ENCODE results near the gene RIPOR3.
"Not testable (repeated sequence)": the region's sequence is repeated elsewhere in the genome, so short reads cannot be mapped to it uniquely, and the experiment has no call there.

The RIPOR3 gene

GRCh38 chr20:50628853-50629669 lies 62.3 kb downstream of the RIPOR3 start:
- no peak for DNase-seq

GRCh38 chr20:50628332-50628731 lies 63.0 kb downstream of the RIPOR3 start:
- no peak for DNase-seq

- no peak for DNase-seq
Measured at GRCh38 chr20:50627747-50628146, 63.6 kb downstream of the RIPOR3 start.

- DNase-seq: no peak
Measured at GRCh38 chr20:50625986-50626677, 65.2 kb downstream of the RIPOR3 start.

- no peak for DNase-seq
Measured at GRCh38 chr20:50624351-50625016, 66.9 kb downstream of the RIPOR3 start.

- no peak for DNase-seq
Measured at GRCh38 chr20:50621068-50621665, 70.2 kb downstream of the RIPOR3 start.

GRCh38 chr20:50620459-50620858 lies 70.9 kb downstream of the RIPOR3 start:
- not testable (repeated sequence) for DNase-seq

DNA sequence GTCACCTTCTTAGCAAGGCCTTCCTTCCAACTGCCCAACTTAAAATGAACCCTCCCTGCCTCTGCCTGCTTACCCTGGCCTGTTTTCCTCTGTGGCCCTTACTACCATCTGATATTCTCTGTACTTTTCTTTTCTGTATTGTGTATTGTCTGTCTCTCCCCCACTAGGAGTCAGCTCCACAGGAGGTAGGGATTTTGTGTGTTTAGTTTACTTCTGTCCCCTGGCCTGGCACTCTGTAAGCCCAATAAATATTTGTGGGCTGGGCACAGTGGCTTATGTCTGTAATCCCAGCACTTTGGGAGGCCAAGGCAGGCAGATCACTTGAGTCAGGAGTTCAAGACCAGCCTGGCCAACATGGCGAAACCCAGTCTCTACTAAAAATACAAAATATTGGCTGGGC lies 72.8 kb downstream of the RIPOR3 start:
- DNase-seq: no peak

- DNase-seq: no peak
Measured at GRCh38 chr20:50617022-50617421, 74.3 kb downstream of the RIPOR3 start.

DNA sequence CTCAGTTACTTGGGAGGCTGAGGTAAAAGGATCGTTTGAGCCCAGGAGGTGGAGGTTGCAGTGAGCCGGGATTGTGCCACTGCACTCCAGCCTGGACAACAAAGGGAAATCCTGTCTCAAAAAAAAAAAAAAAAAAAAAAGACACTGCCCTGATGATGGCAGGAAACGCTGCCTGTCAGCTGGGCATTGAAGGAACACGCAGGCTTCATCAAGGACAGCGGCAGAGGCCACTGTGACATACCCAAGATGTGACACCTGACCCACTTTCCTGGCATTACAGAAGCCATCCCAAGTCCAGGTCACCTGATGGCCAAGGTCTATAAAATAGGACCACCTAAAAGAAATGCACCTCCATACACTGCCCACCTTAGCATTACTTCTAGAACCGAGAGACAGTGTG lies 75.9 kb downstream of the RIPOR3 start:
- no peak for DNase-seq

- no peak for DNase-seq
Measured at GRCh38 chr20:50613438-50614169, 77.7 kb downstream of the RIPOR3 start.

- no peak for DNase-seq
Measured at GRCh38 chr20:50611128-50611810, 80.1 kb downstream of the RIPOR3 start.

DNA sequence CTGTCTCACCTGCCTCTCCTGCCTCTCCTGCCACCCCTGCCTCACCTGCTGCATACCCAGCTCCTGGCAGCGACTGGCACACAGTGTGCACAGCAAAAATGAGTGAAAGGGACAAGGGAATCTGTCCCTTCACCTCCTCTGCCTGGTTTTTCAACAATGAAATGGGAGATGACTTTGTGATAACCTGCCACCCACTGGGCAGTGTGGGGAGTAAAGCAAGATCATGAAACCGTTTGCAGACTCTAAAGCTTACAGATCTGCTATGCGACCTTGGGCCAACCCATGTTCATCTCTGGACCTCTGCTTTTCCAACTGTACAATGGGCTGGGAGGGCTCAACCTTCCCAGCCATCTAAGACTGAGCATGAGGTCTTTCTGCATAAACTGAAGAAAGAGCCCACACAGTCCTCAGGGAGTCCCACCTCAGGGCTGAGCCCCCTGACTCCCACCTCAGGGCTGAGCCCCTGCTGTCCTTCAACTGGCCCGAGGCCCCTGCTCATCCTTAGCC lies 81.1 kb downstream of the RIPOR3 start:
- DNase-seq: no peak

DNA sequence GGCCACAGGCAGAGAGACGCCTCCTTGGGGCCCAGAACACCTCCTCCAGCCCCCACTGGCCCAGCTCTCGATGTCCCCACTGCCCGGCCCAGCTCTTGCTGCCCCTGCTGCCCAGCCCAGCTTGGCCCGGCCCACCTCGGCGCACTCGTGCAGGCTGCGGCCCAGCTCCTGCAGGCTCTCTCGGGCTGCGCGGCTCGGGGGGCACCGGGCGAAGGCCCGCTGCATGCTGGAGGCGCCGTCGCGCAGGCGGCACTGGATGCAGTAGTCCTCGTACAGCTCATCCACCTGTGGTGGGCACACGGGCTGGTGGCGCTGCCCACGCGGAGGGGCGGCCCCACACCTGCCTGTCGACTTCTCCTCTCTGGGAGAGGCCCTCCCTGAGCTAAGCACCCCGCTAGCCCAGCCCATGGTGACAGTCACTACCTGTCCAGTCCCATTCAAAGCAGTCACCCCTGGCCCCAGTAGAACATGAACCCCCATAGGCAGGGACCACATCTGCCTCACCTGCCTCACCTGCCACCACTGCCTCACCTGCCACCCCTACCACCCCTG lies 81.8 kb downstream of the RIPOR3 start:
- DNase-seq: no peak

GRCh38 chr20:50608750-50609104 lies 82.6 kb downstream of the RIPOR3 start:
- no peak for DNase-seq

- DNase-seq: no peak
Measured at GRCh38 chr20:50607850-50608749, 83.2 kb downstream of the RIPOR3 start.

DNA sequence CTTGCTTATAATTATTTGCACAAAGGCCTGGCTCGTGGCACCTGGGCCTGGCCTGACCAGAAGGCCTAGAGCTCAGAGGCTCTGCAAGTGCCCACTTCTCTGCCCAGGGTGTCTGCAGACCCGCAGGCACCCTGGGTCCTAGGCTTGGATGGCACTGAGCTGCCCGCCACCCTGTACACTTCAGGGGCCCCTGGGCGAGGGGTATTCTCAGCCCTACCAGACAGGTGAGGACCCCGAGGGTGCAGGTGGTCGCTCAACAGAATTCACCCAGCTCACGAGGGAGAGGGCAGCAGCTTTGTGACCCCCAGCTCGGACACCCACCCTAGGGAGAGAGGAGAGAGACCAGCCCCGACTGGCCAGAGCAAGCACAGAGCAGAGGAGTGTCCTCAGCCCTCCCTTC lies 83.9 kb downstream of the RIPOR3 start:
- DNase-seq: no peak

DNA sequence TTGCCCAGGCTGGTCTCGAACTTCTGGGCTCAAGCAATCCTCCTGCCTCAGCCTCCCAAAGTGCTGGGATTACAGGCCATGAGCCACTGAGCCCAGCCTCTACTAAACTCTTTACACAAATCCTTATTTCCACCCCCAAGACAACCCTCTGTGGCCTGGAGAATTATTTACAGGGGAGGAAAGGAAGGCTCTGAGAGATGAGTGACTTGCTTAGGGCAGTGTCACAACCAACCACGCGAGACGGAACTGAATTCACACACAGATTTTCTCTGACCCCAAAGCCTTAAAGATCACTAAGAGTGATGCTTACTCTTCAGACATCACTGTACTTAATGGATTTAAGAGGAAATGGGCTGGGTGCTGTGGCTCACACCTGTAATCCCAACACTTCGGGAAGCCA lies 86.2 kb downstream of the RIPOR3 start:
- no peak for DNase-seq

DNA sequence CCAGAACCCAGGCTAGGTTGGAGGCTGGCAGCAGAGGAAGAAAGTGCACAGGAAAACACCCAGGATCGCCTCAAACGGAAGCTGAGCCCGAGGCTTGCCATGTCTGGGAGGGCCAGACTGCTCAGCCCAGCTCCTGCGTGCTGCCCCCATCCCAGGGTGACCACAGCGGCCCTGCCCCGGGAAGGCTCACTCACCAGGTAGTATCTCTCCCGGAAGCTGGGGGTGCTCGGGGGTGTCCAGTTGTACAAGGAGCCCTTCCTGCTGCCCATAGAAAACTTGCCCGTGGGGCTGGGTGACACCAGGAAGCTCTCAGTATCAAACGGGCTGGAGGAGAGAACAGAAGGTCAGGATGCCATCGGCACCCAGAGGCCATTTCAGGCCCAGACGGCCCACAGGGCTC lies 86.9 kb downstream of the RIPOR3 start:
- no peak for DNase-seq

DNA sequence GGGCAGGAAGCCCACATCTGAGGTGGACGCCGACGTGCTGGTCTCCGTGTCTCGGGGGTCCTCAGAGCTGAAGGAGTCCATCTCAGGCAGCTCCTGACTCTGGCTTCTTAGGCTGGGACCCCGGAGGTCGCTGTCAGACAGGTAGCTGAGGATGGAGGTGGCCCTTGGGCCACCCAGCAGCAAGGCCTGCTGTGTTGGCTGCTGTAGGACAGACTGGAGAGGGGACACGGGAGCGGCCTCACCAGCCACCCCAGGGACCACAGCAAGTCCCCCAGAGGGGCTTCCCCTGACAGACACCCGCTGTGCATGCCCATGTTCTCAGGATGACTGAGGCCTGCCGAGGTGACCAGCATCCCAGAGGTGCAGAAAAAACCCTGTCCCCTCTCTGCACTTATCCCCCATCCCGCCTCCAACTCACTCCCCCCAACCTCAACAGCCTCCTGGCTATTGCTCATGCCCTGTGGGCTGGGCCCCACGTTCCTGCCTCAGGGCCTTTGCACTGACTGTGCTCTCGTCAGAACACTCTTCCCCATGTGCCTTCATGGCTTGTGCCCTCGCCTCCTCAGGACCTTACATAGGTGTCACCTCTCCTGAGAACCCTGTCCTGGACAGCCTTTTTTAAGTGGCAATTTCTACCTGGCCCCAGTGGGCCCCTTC lies 88.8 kb downstream of the RIPOR3 start:
- no peak for DNase-seq

Data from activated CD4-positive, alpha-beta T cell treated with anti-CD3 and anti-CD28 coated beads for 1 hour (primary cell).